ENCODE data around the gene VAPB.

GRCh38 chr20:58406422-58407001 lies 17.5 kb downstream of the VAPB start:
- TF ChIP-seq CTCF (tag by site-specific recombination; IDR thresholded peaks at IDR 0.05) (no peak), ZNF10 (tag by site-specific recombination; IDR thresholded peaks at IDR 0.05) (no peak), YY1 (tag by site-specific recombination; IDR thresholded peaks at IDR 0.05) (no peak), ZNF449 (tag by site-specific recombination; IDR thresholded peaks at IDR 0.05) (no peak), ZNF571 (tag by site-specific recombination; IDR thresholded peaks at IDR 0.05) (no peak), ZNF155 (tag by site-specific recombination; IDR thresholded peaks at IDR 0.05) (no peak), ZNF777 (tag by site-specific recombination; IDR thresholded peaks at IDR 0.05; ENCODE audit: borderline replicate concordance) (no peak), ZNF24 (tag by site-specific recombination; IDR thresholded peaks at IDR 0.05) (no peak), ZNF830 (tag by site-specific recombination; IDR thresholded peaks at IDR 0.05; ENCODE audit: low read depth) (no peak), ZNF701 (tag by site-specific recombination; IDR thresholded peaks at IDR 0.05) (no peak), REST (tag by site-specific recombination; IDR thresholded peaks at IDR 0.05) (no peak), PRDM10 (tag by site-specific recombination; IDR thresholded peaks at IDR 0.05) (no peak)

Measured in HEK293 (cell line).